Effector memory CD4-positive, alpha-beta T cell (primary cell): ENCODE data around the gene SMURF2.

Source experiments
- DNase-seq, 3 donors: peaks; one replicate each; pipeline ENCODE4 v3.0.0-alpha.2; 2020
- H3K27ac ChIP-seq: 2 replicates; pipeline ENCODE4 v1.7.0; 2013; ENCODE audit warnings: mild to moderate bottlenecking, low read length, moderate library complexity; ENCODE audit not compliant: insufficient read depth, poor library complexity, severe bottlenecking
- H3K27me3 ChIP-seq: replicated peaks from 2 replicates; pipeline ENCODE4 v1.7.0; 2013; ENCODE audit warnings: mild to moderate bottlenecking, low read length; ENCODE audit not compliant: insufficient read depth, control insufficient read depth, poor library complexity, severe bottlenecking
- H3K36me3 ChIP-seq: 2 replicates; pipeline ENCODE4 v1.7.0; 2013; ENCODE audit warnings: mild to moderate bottlenecking, low read length, moderate library complexity; ENCODE audit not compliant: control insufficient read depth, insufficient read depth
- H3K4me1 ChIP-seq: 2 replicates; pipeline ENCODE4 v1.7.0; 2013; ENCODE audit warnings: low read length, mild to moderate bottlenecking; ENCODE audit not compliant: control insufficient read depth, insufficient read depth, poor library complexity, severe bottlenecking
- H3K4me3 ChIP-seq: 2 replicates; pipeline ENCODE4 v1.7.0; 2013; ENCODE audit warnings: low read length, low read depth, mild to moderate bottlenecking; ENCODE audit not compliant: insufficient read depth, poor library complexity, severe bottlenecking
- H3K9me3 ChIP-seq: 2 replicates; pipeline ENCODE4 v1.7.0; 2013; ENCODE audit warnings: mild to moderate bottlenecking, low read length, moderate library complexity; ENCODE audit not compliant: control insufficient read depth

The SMURF2 gene

DNA sequence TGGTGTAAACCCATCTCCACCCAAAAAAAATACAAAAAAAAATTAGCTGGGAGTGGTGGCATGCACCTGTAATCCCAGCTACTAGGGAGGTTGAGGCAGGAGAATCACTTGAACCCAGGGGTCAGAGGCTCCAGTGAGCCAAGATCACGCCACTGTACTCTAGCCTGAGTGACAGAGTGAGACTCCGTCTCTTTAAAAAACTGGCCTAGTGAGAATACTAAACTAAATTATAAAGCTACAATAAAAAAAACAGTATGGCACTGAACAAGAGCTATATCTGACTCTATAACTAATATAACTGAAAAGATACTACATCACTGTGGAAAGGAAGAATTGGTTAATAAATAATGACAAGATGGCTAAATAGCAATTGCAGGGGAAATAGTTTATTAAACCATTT lies 6.4 kb downstream of the SMURF2 start:
- Histone ChIP-seq H3K4me3 (no peak overlapping the region), H3K9me3 (no peaks in the 10 kb centered on the region), H3K27me3 (no peaks in the 10 kb centered on the region), H3K36me3 (no peaks in the 10 kb centered on the region), H3K27ac (no peak overlapping the region), H3K4me1 (peaks cover 3% of the 10 kb centered on the region)
- DNase-seq, result no peak

DNA sequence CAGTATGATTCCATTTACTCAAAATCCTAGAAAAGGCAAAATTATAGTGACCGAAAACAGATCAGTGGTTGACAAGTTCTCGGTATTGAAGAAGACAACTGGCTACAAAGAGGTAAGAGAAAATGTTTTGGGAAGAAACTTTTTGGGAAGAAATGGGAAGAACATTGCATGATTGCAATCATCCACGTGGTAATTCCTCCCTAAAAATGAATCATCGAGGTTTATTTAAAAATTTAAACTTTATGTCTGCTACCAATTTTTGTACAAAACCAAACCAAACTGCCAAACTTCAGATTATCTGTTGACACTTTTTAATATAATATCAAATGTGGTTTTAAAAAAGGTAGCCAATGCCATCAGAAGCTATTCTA lies 8.1 kb downstream of the SMURF2 start:
- Histone ChIP-seq H3K27me3 (no peaks in the 10 kb centered on the region), H3K36me3 (no peaks in the 10 kb centered on the region), H3K27ac (no peak overlapping the region), H3K4me3 (no peak overlapping the region), H3K4me1 (no peaks in the 10 kb centered on the region), H3K9me3 (no peaks in the 10 kb centered on the region)
- no peak for DNase-seq

DNA sequence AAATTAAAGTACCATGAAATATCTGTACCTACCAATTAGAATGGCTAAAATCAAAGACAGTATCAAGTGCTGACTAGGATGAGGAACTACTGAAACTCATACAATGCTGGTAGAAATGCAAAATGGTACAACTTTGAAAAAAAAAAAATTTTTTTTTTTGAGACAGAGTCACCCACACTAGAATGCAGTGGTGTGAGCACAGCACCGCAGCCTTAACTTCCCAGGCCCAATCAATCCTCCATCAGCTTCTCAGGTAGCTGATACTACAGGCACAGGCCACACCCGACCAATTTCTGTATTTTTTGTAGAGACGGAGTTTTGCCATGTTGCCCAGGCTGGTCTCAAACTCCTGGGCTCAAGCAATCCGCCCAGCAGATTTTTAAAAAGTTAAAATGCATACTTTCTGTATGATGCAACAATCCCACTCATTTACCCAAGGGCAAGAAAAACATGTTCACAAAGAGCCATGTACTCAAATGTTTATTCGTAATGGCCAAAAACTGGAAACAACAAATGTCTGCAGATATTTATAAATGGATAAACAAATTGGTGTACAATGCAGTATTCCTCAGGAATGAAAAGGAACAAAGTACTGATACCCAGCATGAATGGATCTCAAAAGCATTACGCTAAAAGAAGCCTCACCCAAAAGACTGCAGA lies 8.7 kb downstream of the SMURF2 start:
- no peak for DNase-seq
- Histone ChIP-seq H3K36me3 (no peaks in the 10 kb centered on the region), H3K4me3 (no peak overlapping the region), H3K27me3 (no peaks in the 10 kb centered on the region), H3K27ac (no peak overlapping the region), H3K4me1 (no peaks in the 10 kb centered on the region), H3K9me3 (no peaks in the 10 kb centered on the region)

DNA sequence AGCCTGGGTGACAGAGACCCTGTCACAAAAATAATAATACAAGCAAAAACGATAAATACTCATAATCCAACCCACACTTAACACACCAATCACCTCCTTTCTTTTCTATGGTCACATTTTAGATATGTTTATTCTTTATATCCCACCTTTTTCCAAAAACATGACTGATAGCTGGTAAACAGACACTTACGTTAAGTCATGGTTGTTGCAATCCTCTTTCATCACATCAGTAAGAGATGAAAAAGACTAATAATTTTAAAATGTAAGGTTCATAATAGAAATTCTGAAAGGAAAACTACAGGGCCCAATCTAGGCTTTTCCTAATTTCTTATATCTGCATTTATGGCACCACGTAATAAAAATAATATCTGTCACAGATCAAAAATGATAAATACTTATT lies 10.2 kb downstream of the SMURF2 start:
- Histone ChIP-seq H3K9me3 (no peaks in the 10 kb centered on the region), H3K27me3 (no peaks in the 10 kb centered on the region), H3K4me1 (no peaks in the 10 kb centered on the region), H3K27ac (no peak overlapping the region), H3K4me3 (no peak overlapping the region), H3K36me3 (peaks cover 1% of the 10 kb centered on the region)
- DNase-seq, result no peak

DNA sequence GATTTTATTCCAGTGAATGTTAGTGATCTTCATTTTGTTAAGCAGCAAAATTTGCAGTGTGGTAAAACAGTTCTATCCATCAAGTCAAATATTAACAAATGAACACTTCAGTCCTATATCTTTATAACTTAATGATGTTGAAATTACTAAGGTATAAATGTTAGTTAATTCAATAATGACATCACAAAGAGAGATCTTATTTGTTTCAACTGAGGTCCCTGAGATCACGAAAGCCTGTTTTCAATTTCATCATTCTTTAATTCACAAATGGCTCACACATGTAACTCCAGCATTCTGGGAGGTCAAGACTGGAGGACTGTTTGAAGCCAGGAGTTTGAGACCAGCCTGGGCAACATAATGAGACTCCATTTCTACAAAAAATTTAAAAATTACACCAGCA lies 13.9 kb downstream of the SMURF2 start:
- Histone ChIP-seq H3K4me1 (no peaks in the 10 kb centered on the region), H3K9me3 (no peaks in the 10 kb centered on the region), H3K27ac (no peak overlapping the region), H3K4me3 (no peak overlapping the region), H3K27me3 (no peaks in the 10 kb centered on the region), H3K36me3 (peaks cover 4% of the 10 kb centered on the region)
- DNase-seq, result no peak

DNA sequence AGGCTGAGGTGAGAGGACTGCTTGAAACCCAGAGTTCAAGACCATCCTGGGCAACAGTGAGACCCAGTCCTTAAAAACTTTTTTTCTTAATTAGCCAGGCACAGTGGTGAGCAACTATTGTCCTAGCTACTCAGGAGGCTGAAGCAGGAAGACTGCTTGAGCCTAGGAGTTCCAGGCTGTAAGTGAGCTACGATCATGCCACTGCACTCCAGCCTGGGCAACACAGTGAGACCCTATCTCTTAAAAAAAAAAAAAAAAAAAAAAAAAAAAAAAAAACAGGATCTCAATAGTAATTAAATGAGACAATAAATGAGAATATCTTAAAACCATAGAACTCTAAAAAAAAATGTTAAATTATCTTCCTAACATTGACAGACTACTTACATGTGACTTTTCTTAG lies 14.3 kb downstream of the SMURF2 start:
- H3K36me3 ChIP-seq, result peaks cover 4% of the 10 kb centered on the region
- no peaks in the 10 kb centered on the region for H3K9me3 ChIP-seq
- no peaks in the 10 kb centered on the region for H3K27me3 ChIP-seq
- H3K4me3 ChIP-seq, result no peak overlapping the region
- DNase-seq, result no peak
- H3K4me1 ChIP-seq, result no peaks in the 10 kb centered on the region
- H3K27ac ChIP-seq, result no peak overlapping the region

DNA sequence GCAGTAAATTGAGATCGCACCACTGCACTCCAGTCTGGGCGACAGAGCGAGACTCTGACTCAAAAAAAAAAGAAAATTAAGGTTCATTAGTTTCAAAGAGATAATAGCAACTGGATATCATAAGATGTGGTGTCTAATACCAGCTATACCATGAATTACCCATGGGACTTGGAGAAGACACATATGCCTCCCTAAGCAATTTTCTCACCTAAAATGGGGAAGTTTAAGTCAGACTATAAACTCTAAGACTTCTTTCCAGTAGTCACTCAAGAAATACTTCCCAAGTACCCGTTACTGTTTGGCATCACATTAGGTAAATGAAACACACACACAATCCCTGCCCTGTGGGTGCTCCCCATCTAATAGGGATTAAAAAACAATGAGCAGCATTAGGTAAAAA lies 22.6 kb downstream of the SMURF2 start:
- Histone ChIP-seq H3K27ac (no peak overlapping the region), H3K4me3 (no peak overlapping the region), H3K27me3 (no peaks in the 10 kb centered on the region), H3K36me3 (no peaks in the 10 kb centered on the region), H3K9me3 (no peaks in the 10 kb centered on the region), H3K4me1 (peaks cover 2% of the 10 kb centered on the region)
- DNase-seq, result no peak

DNA sequence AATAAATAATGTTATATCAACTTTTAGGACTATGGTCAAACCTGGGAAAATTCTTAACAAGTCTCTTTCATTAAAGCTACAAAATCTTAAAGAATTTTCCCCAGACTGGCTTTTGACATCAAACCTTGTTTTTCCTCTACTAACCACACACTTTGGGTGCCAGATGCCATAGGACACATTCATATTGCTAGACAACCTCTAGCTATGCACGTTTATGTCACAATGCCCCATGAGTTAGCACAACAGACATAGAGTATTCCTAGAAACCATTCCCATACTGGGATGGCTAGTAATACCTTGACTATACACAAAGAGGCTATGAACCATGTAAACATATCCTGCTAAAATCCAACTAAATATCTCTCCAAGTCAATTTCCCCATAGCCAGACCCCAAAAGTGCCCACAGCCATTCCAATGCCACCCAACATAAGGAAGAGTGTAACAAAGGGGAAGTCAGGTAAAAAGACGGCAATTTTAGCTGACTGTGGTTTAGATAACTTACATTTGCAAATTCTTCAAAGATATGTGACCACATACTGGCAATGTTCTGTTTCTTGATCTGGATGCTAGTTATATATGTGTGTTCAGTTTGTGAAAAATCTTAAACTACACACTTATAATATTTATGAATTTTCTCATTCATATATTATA lies 23.4 kb downstream of the SMURF2 start:
- H3K27me3 ChIP-seq, result no peaks in the 10 kb centered on the region
- H3K27ac ChIP-seq, result no peak overlapping the region
- peaks cover 2% of the 10 kb centered on the region for H3K4me1 ChIP-seq
- H3K4me3 ChIP-seq, result no peak overlapping the region
- no peak for DNase-seq
- no peaks in the 10 kb centered on the region for H3K9me3 ChIP-seq
- no peaks in the 10 kb centered on the region for H3K36me3 ChIP-seq

DNA sequence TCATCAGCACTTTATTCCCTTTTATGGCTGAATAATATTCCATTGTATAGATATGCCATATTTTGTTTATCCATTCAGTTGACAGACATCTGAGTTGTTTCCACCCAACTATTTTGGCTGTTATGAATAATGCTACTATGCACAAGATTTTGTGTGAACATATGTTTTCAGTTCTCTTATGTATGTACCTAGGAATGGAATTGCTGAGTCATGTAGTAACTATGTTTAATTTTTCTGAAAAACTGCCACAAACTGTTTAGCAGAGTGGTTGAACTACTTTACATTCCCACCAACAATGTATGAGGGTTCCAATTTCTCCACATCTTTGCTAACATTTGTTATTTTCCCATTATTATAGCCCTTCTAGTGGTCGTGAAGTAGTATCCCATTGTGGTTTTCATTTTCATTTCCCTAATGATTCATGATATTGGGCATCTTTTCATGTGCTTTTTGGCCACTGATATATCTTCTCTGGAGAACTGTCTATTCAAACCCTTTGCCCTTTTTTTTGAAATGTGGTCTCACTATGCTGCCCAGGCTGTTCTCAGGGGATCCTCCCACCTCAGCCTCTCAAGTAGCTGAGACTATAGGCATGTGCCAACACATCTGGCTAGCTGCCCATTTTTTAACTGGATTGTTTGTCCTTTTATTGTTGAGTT lies 26.3 kb downstream of the SMURF2 start:
- H3K9me3 ChIP-seq, result no peaks in the 10 kb centered on the region
- no peaks in the 10 kb centered on the region for H3K27me3 ChIP-seq
- peaks cover 2% of the 10 kb centered on the region for H3K4me1 ChIP-seq
- DNase-seq, result no peak
- no peak overlapping the region for H3K27ac ChIP-seq
- no peak overlapping the region for H3K4me3 ChIP-seq
- H3K36me3 ChIP-seq, result no peaks in the 10 kb centered on the region

DNA sequence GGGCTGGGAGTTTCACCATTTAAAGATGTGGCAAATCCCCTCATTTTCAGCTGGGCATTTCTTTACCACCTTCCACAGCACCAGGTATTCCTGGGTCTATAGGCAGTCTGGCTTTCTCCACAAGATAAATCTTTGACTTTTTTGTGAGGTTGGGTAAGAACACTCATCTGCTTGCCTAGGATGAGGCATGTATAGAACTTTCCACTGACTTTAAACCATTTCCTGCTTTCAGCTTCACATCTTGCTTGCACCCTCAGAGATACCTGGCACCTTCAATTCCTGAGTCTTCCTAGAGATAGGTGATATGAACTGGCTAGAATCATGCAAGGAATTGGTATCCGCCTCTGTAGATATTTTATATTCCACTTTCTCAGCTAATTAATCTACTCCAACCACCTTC lies 27.9 kb downstream of the SMURF2 start:
- Histone ChIP-seq H3K4me1 (peaks cover 2% of the 10 kb centered on the region), H3K9me3 (no peaks in the 10 kb centered on the region), H3K4me3 (no peak overlapping the region), H3K27me3 (no peaks in the 10 kb centered on the region), H3K36me3 (no peaks in the 10 kb centered on the region), H3K27ac (no peak overlapping the region)
- DNase-seq, result no peak
